Measurements from ENCODE around the gene ZNF800. TPM values are rescaled to one million over a fixed set of nuclear protein-coding genes. Genes with fewer than 3 reads are reported as not detected.

The ZNF800 gene
- total and polyA plus RNA-seq, 2 of the 8 experiments (the other 6 are each of a cell fraction or from before 2014, with no cell fraction given): 1.0 to 6.5 TPM

GRCh38 chr7:127390186-127390816, 2.2 kb downstream of the ZNF800 start:
- FAIRE-seq (no peak), DNase-seq (ENCODE audit: low read depth in 1 of 2, low spot score in 2 of 2) (no peak)
- WGBS, 2 experiments (ENCODE audit: extremely low coverage in 1 of 2, insufficient coverage in 1 of 2, insufficient read length in 1 of 2, insufficient replicate concordance in 2 of 2, low coverage in 1 of 2, low lambda C conversion rate in 2 of 2, missing lambda C conversion rate in 1 of 2): 89% methylated on average over 2 of the region's 2 CpGs; no CpG with 5 or more reads in 1 of the 2 experiments
- Histone ChIP-seq H3K27me3 (replicated peaks in 1 of 4; ENCODE audit: control insufficient read depth in 3 of 4, extremely low read depth in 1 of 4, insufficient read depth in 3 of 4, low read length in 3 of 4) (peaks cover 5 to 33% (median 21%) of the 10 kb centered on the region in 4 experiments), H3K23ac (ENCODE audit: insufficient read length) (no peak overlapping the region), H2BK5ac (ENCODE audit: low read depth, low read length) (no peak overlapping the region), H3K23me2 (ENCODE audit: low read depth, low read length) (peaks cover 14% of the 10 kb centered on the region; the same call in 1 of the 2 replicates), H2AFZ (ENCODE audit: low read length) (no peak overlapping the region), H3K14ac (ENCODE audit: insufficient read length) (no peak overlapping the region), H3K4me2 (ENCODE audit: insufficient read depth in 1 of 2, low read depth in 2 of 2, low read length in 2 of 2) (no peak overlapping the region; a peak in 1 of 4 replicates), H4K8ac (ENCODE audit: extremely low read depth, insufficient read depth, low read length) (no peak overlapping the region), H2BK20ac (ENCODE audit: low read length) (no peak overlapping the region), H4K5ac (ENCODE audit: insufficient read length, low read depth, low read length) (no peak overlapping the region), H3K9ac (replicated peaks in 1 of 4; ENCODE audit: extremely low read depth in 1 of 4, low read depth in 3 of 4, low read length in 3 of 4) (no peak overlapping the region), H3K56ac (replicated peaks; ENCODE audit: insufficient read length, low read depth, low read length) (no peak overlapping the region), H3K27ac (ENCODE audit: low read depth, low read length) (no peak overlapping the region), H2BK12ac (ENCODE audit: low read depth, low read length) (no peak overlapping the region), H3K18ac (ENCODE audit: extremely low read depth, low read length) (no peak overlapping the region), H3K4ac (replicated peaks; ENCODE audit: insufficient read length, low read depth, low read length) (no peak overlapping the region), H3K79me2 (ENCODE audit: control insufficient read depth in 1 of 2, insufficient read depth in 2 of 2, low read length in 2 of 2) (no peaks in the 10 kb centered on the region), H3K4me3 (ENCODE audit: extremely low read depth in 1 of 4, insufficient read depth in 2 of 4, low read depth in 3 of 4, low read length in 4 of 4) (no peak overlapping the region), H3K36me3 (ENCODE audit: control insufficient read depth in 2 of 4, insufficient read depth in 4 of 4, low read length in 3 of 4) (peaks cover 0 to 3% (median 0%) of the 10 kb centered on the region in 4 experiments; a peak in 1 of 8 replicates), H2AK5ac (ENCODE audit: low read depth, low read length) (no peak overlapping the region), H3K79me1 (ENCODE audit: low read depth, low read length) (no peaks in the 10 kb centered on the region; the same call in 1 of the 2 replicates), H3K9me3 (ENCODE audit: insufficient read depth in 2 of 2, low read depth in 1 of 2, low read length in 1 of 2) (no peaks in the 10 kb centered on the region), H3K4me1 (replicated peaks in 1 of 4; ENCODE audit: control insufficient read depth in 3 of 4, insufficient read depth in 4 of 4, low read length in 3 of 4) (peaks cover 0 to 4% (median 0%) of the 10 kb centered on the region in 4 experiments; a peak in 2 of 7 replicates), H2BK15ac (ENCODE audit: low read length) (no peak overlapping the region), H2BK120ac (replicated peaks; ENCODE audit: low read depth, low read length) (no peak overlapping the region), H4K20me1 (replicated peaks in 1 of 2; ENCODE audit: control insufficient read depth in 1 of 2, insufficient read depth in 2 of 2, low read length in 2 of 2) (peaks cover 0 to 3% of the 10 kb centered on the region in 2 experiments), H4K91ac (replicated peaks; ENCODE audit: insufficient read length, low read length) (no peak overlapping the region)
- CTCF ChIA-PET (ENCODE audit: partially characterized antibody): interaction anchor here (0.6 kb wide), 1 partner anchor 61 kb away, joined by 4 read pairs; no protein-coding TSS in a partner anchor
- POLR2A ChIA-PET (ENCODE audit: partially characterized antibody): no interaction called here
- TF ChIP-seq CBX8 (IDR thresholded peaks at IDR 0.05; ENCODE audit: borderline replicate concordance, low read depth, low read length) (no peak), CEBPB (IDR thresholded peaks at IDR 0.05; ENCODE audit: low read depth, low read length) (no peak)
